Ecto neural progenitor cell (in vitro differentiated cells): ENCODE measurements around the gene PAN3.

Source experiments
- DNase-seq: peaks from one replicate; pipeline ENCODE4 v3.0.0-alpha.2; 2018; ENCODE audit warnings: low spot score

PAN3 gene

DNA sequence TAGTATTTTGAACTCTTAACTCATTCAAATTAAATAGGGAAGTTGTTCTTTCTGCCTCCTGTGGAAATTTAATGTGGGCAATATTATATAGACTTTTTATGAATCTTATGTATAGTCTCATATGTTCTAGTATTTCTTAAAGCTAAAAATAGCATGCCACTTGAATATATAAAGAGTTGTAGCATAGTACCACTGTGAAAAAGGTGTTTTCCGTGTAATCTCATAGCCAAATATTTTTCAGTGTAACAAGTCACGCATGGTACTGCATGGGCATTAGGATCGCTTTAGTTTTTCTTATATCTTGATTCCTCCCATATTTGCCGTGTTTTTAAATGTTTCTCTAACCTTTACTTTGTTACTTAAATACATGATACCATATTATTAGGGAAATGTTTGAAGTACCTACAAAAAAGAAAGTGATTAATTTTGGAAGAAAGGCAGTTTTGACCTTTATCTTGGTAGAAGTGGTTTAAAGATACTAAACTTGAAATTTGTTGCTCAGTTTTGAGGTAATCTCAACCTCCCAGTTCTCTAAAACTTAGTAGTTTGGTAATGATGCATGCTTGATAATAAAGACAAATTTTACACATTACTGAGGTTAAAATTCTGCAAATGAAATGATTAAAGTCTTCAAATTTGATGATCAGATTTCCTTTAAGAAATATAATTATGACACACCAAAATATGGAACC lies 81.2 kb downstream of the PAN3 start:
- DNase-seq = no peak

DNA sequence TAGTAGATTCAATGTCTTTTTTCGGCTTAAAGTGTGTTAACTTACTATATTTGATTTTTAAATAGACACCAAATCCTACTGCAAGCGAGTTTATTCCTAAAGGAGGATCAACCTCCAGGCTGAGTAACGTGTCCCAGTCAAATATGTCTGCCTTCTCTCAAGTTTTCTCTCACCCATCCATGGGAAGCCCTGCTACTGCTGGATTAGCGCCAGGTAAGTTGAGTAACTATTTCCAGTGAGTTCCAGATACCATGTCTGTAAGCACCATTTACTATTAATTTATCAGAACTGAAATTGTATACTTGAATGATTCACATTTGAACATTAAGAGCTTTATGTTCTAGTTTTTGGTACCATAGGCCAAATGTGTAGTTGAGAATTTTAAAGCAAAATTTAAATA lies 81.8 kb downstream of the PAN3 start:
- DNase-seq = no peak

DNA sequence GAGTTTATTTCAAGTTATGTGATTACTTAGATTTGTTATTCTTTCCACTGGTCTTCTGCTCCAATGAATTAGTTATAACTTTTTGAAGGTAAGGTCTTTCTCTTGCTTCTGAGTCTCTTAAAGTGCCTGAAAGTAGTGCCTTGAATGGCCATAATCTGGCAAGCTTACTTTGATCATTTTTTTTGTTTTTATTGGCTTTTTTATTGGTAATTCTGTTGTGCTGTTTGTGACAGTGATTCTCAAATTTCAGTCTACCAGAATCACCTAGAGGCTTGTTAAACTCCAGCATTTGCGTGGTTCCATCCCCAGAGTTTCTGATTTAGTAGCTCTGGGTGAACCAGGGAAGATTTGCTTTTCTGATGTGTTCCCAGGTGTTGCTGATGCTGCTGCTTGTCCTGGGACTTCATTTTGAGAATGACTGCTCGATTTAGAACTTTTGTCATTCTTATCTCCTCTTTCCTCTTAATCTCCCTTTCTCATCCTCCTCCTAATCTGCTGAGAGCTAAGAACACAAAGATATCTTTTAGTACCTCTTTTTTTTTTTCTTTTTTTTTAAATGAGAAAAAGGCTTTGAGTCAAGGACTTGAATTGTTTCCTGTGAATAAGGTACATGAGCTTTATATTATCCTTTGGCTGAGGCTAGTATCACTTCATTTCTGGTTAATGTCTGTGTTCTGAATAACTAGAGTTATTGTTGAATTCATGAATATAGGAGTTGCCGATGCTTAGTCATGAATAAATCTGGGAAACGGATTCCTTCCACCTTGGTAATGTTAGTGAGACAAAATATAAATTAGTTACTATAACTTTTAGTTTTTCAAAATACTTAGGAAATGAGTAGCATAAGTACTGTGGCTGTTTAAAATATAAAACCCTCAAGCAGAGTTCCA lies 91.4 kb downstream of the PAN3 start:
- DNase-seq = no peak

DNA sequence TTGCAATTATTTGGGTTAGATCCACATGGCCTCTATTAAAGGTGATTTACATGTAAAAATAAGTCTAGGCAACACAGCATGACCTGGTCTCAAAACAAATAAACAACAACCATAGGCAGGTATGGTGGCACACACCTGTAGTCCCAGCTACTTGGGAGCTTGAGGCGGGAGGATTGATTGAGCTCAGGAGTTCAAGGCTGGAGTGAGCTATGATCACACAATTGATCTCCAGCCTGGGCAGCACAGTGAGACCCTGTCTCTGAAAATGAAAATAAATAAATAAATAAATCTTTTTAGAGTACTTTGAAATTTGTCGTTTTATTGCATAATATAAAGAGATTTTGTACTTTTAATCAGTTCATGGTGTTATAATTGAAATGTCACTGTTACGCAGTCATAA lies 93.3 kb downstream of the PAN3 start:
- no peak for DNase-seq

DNA sequence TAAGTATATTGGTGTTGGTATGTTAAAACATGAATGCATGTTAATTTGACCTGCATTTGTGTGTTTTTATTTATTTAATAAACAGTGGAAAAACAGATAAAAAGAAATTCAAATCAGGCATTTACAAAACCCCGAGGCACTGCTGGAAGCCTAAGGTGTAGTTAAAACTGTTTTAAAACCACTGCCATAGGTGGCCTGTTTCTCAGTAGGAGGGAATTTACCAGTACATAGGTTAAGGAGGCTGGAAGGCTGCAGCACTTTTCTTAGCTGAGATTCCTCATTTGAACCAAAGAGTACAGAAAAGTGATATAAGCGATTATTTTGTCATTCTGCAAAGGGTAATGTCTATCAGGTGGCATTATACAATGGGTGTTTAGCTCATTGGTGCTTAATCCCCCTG lies 99.6 kb downstream of the PAN3 start:
- no peak for DNase-seq

DNA sequence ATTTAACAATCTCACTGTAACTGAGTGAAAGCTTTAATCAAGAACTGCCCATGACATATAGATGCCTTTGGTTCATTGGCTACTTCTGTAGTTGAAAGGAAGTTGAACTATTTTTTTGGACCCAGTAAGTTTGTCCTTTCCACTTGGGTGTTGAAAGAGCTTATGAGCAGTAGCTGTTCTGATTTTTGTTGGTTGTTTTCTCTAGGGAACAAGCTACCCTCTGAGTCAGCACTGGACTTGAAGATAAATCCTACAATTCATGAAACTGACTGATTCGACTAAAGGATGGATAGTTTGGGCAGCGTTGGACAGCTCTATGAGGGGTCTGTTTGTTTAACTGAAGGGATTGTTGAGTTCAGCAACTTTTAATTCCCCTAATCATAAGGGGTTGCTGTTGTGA lies 101.0 kb downstream of the PAN3 start:
- no peak for DNase-seq

DNA sequence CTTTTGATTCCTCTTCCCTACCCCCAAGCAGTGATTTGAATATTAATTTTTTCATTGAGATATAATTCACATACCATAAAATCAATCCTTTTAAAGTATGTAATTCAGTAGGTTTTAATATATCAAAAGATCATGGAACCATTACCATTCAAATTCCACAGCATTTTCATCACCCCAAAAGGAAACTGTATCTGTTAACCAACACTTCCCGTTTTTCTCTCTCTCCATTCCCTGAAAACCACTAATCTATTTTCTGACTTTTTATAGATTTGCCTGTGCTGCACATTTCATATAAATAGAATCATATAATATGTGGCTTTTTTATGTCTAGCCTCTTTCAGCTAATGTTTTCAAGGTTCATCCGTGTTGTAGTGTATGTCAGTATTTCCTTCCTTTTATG lies 107.1 kb downstream of the PAN3 start:
- DNase-seq = no peak

DNA sequence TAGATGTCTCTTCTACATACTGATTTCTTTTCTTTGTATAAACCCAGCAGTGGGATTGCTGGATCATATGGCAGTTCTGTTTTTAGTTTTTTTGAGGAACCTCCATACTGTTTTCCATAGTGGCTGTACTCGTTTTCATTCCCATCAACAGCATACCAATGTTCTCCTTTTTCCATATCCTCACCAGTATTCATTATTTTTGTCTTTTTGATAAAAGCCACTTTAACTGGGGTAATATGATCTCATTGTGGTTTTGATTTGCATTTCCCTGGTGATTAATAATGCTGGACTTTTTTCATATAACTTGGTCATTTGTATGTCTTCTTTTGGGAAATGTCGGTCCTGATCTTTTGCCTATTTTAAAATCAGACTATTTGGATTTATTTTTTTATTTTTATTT lies 108.5 kb downstream of the PAN3 start:
- DNase-seq = no peak

DNA sequence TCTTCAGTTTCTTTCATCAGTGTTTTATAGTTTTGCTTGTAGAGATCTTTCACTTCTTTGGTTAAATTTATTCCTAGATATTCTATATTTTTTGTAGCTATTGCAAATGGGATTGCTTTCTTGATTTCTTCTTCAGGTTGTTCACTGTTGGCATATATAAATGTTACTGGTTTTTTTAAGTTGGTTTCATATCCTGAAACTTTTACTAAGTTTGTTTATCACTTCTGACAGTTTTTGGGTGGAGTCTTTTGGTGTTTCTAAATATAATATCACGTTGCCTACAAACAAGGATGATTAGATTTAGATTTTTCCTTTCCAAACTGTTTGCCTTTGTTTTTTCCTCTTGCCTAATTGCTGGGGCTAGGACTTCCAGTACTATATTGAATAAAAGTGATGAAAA lies 109.7 kb downstream of the PAN3 start:
- DNase-seq = no peak

DNA sequence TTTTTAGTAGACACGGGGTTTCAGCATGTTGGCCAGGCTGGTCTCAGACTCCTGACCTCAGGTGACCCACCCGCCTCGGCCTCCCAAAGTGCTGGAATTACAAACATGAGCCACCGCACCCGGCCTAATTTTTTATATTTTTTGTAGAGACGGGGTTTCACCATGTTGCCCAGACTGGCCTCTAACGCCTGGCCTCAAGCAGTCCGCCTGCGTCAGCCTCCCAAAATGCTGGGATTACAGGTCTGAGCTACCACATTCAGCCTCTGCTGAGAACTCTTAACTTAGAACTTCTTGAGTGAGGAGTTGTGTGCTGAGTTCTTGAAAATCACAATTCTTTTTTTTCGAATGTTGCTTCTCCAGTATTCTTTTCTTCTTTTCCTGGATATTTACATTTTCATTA lies 112.2 kb downstream of the PAN3 start:
- DNase-seq = no peak

DNA sequence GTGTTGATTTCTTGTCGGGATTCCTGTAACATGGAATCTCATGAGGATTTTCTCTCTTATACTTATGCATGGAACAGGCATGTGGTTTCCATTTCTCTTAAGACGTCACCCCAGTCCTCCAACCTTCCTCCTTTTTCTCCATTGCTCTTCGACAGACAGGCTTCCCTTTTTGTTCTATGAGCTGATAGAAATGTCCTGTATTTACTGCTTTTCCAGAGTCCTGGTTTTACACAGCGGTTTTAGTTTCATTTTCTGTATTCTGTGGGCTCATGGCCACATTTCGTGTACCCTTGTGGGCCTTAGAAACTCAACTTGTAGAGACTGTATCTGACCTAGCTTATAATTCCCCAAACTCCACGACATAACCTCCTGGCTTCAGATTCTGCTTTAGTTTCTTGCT lies 113.1 kb downstream of the PAN3 start:
- no peak for DNase-seq

DNA sequence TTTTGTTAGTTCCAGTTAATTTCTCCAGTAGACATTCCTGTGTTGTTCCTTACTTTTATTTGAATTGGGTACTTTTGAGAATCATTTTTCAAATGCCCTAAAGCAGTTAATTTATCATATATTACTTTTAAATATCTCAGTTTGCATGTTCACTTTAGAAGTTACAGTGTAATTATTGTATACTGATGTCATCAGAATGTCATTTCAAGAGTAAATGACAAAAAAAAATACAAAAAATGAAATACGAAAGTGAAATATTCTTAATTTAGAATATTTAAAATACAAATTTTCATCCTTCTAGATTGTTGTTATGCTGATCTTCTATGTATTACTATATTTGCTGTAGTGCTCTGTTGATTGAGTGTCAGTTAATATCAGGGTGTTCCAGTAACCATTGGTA lies 114.2 kb downstream of the PAN3 start:
- DNase-seq = no peak

DNA sequence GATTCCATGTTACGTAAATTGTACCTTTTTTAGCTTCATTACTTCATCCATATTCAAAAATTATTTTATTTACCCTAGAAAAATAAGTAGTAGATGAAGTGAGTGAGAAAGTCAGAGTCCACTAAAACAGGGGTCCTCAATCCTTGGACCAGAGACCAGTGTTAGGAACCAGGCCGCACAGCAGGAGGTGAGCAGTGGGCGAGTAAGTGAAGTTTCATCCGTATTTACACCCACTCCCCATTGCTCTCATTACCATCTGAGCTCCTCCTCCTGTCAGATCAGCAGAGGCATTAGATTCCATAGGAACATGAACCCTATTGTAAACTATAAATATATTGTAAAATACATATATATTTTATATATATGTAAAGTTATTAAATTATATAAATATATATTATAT lies 119.0 kb downstream of the PAN3 start:
- DNase-seq = no peak

DNA sequence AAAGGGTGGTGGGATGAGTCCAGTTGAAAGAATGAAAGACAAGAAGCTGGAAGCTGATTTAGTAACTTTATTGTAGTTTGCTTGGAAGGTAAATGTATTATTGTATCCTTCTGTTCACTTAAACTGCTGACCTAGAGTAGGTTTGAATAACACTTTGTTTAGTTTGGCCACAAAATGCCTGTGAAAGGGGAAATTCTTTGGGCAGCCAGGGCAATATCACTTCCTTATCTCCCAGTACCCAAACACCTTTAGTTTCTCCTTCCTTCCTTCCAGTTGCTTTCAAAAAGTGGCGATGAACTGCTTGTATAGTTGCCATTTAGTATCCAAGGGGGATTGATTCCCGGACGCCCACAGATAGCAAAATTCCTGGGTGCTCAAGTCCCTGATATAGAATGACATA lies 120.1 kb downstream of the PAN3 start:
- no peak for DNase-seq

DNA sequence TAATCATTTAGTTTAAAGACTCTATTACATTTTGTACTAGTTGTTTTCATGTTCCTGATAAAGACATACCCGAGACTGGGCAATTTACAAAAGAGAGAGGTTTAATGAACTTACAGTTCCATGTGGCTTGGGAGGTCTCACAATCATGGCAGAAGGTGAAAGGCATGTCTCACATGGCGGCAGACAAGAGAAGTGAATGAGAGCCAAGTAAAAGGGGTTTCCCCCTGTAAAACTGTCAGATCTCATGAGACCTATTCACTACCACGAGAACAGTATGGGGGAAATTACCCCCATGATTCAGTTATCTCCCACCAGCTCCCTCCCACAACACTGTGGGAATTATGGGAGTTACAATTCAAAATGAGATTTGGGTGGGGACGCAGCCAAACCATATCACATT lies 129.2 kb downstream of the PAN3 start:
- no peak for DNase-seq

DNA sequence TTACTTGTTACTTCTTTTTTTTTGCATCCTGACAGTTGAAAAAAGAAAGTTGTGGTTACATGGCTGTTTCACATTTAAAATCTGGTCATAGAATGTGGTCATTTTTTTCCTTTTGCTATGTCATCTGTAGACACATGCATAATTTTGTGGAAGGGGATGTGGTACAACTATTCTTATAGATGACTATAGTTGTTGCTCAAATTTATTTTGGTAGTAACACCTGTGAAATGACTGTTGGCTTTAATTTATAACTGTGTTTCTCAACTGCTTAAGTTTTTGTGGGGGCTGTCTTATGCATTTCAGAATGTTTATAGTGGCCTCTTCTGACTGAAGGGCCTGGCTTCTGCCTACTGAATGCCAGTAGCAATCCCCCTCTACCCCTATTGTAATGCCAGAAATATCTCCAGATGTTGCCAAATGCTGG lies 130.5 kb downstream of the PAN3 start:
- DNase-seq = no peak

DNA sequence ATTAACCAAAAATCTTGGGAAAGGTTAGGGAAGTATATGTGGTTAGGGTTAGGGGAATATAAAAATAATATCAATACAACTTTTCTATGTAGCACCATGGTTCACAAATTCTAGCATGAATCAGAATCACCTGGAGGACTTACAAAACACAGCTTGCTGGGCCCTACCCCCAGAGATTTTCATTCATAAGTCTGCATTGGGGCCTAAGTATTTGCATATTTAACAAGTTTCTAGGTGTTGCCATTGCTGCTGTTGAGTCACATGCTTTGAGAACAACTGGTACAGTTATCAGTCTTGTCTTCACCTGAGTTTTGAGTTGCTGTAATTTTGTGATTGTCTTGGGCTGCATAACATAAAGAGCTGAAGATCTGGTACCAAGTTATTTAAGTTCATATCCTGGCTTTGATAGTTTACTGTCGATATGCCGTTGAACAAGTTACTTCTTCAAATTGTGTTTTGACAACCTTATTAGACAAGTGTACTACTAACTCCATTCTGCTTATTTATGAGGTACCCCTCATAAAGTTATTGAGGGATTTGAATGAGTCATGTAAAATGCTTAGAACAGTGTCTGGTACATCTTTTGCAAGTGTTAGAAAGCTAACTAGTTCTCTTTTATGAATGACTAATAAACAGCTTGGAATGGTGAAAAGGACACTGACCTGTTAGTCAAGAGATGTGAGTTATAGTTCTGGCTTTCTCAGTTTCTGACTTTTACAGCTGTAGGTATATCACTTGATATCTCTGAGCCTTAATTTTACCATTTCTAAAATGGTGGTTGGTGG lies 132.9 kb downstream of the PAN3 start:
- DNase-seq = no peak

DNA sequence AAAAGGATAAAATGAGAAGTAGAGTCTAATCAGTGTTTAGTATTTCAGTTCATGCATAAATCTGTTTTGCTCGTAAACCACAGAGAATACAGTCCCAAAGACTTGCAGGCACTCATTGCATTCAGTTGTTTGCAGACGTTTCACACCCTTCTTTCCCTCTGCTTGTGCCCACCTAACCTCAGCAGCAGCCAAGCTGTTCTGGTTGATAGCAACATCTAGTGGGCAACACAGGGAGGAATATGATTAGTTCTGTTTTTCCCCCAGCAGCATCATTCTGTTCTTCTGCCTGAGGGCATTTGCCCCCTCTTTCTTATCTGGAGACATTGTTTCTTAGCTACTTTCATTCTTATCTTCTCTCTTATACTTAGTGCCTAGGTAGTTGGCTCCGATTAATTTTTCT lies 135.6 kb downstream of the PAN3 start:
- no peak for DNase-seq

DNA sequence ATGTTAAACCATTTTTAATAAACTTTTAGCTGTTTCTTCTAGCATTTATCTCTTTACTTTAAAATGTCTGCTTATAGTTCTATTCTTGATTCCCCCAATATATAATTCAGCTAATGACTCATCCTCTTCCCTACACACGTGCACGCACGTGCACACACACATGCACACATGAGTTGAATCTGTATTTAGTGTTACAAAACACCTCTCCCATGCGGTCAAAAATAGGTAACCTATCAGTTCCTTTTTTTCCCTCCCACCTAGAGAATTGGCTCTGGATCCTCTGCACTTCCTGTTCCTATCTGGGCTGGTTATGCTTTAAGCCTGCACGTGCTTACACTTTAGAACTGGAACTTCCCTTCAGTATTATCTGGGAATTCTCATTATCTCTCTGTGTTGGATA lies 144.1 kb downstream of the PAN3 start:
- no peak for DNase-seq

DNA sequence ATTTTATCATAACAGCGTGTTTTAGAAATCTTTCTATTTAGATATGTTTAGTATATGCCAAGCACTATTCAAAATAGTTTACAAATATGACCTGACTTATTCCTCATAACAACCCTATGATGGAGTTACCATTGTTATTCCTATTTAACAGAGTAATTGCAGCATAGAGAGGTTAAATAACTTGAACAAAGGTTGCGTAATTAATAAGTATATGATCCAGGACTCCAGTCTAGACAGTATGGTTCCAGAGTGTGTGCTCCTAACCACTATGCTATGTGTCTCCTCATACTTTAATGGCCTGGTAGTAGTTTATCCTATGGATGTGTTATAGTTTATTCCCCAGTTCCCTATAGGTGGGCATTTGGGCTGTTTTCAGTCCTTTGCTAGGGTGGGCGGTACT lies 145.3 kb downstream of the PAN3 start:
- DNase-seq = no peak

DNA sequence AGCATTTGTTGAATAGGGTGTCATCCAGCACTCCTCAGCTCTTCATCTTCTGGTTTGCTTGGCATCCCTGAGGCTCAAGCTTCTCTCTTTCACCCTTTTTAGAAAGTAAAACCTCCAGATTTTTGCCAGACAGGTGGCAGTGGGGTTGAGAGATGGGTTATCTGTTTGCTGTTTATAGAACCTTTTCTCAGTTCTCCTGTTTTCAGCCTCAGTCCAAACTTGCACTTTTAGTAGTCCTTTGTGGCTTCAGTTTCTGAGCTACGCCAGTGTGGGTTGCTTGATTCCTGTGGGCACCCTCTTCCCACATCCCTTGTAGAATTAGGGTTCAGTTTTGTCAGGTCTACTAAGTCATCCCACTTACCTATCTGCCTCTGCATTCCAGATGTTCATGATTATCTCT lies 147.9 kb downstream of the PAN3 start:
- no peak for DNase-seq

DNA sequence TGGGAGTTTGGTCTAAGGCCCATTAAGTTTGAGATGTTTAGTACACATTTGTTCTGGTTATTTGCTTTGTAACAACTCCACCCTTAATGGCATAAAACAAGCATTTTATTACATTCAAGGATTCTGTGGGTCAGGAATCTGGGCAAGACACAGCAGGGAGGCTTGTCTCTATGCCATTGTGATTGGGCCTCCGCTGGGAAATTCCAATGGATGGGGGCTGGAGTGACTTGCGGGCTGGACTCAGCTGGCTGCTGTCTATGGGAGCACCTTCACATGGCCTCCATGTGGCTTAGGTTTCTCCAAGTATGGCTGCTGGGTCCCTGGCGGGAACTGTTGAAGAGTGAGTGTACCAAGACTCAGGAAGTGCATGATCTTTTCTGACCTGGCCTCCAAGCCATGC lies 159.0 kb downstream of the PAN3 start:
- DNase-seq = no peak

DNA sequence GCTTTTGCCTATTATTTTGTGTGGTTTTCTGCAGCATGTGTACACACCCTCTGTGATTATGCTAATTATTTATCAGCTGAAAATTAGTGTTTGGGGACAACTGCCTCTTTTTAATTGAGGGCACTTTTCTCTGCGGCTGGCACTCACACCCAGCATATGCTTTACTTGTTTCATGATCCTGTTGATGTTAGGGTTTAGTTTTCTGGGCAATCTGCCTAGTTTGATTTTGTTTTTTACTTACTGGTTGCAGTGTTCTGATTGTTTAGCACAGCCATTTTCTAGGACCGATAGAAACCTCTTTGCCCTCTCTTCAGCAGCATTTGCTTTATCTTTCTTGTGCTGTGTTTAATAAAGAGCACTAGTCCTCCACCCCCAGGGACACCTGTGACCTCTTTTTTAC lies 161.6 kb downstream of the PAN3 start:
- DNase-seq = no peak
